GM12891 (cell line): Measurements from ENCODE around the gene DYNLL1.
A peak's percentile ranks its signal among the peaks of the same experiment; 100 is the strongest.

Experiments used
- DNase-seq: peaks from one replicate; pipeline ENCODE4 v3.0.0; 2011; ENCODE audit warnings: low spot score; ENCODE audit not compliant: insufficient read length
- FAIRE-seq: peaks from 2 replicates; lab custom pipeline; 2011; peaks lifted over from hg19 to GRCh38; lab: Jason Lieb, UNC
- PAX5 ChIP-seq: IDR thresholded peaks from 2 replicates; pipeline ENCODE4 v1.6.1; 2011; ENCODE audit warnings: low read length, moderate library complexity, mild to moderate bottlenecking; ENCODE audit not compliant: insufficient read depth, severe bottlenecking
- POLR2A ChIP-seq: IDR thresholded peaks from 2 replicates; pipeline ENCODE4 v1.6.1; 2011; ENCODE audit warnings: low read depth, low read length, control low read depth
- POLR2AphosphoS5 ChIP-seq: IDR thresholded peaks from 2 replicates; pipeline ENCODE4 v1.6.1; 2011; ENCODE audit warnings: low read depth, low read length, control low read depth
- POU2F2 ChIP-seq: IDR thresholded peaks from 2 replicates; pipeline ENCODE4 v1.6.1; 2011; ENCODE audit warnings: low read depth, mild to moderate bottlenecking, control low read depth, low read length, moderate library complexity
- SPI1 ChIP-seq: IDR thresholded peaks from 2 replicates; pipeline ENCODE4 v1.6.1; 2011; ENCODE audit warnings: low read depth, low read length, control low read depth
- TAF1 ChIP-seq: IDR thresholded peaks from 2 replicates; pipeline ENCODE4 v1.6.1; 2011; ENCODE audit warnings: low read depth, low read length, control low read depth

DYNLL1 gene

DNA sequence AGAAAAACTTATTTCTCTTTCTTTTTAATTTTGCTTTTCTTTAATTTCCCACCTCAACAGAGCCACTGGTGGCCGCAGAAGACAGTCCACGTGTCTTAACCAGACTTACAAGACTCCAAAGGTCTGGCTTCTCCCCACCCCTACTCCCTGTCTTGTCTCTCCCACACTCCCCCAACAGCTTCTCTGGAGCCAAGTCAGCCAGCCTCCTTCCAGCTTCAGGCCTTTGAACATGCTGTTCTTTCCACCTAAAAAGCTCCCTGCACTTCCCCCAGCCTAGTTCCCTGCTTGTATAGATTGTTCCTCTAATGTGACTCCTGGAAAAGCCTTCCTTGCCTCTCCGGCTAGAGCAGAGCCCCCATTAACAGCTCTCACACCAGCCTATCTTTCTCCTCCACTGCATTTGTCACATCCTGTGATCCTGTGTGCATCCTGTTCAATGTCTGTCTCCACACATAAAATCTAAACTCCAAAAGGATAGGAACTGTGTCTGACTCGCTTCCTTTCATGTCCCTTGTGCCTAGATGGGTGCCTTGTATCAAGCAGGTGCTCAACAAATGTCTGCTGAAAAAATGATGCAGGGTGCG, 7.8 kb upstream of the DYNLL1 start:
- no peak for TF ChIP-seq TAF1
- DNase-seq (no peak), FAIRE-seq (no peak)

DNA sequence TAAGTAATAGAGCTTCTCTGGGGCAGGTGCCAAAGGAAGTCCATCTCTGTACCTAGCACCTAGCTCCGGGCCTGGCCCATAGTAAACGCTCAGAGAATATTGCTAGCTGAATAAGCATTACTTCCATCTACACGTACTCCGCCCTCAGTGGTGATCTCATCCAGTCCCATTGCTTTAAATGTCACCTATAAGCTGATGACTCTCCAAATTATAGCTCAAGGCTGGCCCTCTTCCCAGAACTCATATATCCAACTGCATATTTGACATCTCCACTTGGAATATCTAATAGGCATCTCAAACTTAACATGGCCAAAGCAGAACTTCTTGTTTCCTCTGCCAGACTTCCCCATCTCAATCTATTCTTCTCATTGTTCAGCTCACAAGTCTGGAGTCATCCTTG, 6.9 kb upstream of the DYNLL1 start:
- DNase-seq (no peak), FAIRE-seq (no peak)

DNA sequence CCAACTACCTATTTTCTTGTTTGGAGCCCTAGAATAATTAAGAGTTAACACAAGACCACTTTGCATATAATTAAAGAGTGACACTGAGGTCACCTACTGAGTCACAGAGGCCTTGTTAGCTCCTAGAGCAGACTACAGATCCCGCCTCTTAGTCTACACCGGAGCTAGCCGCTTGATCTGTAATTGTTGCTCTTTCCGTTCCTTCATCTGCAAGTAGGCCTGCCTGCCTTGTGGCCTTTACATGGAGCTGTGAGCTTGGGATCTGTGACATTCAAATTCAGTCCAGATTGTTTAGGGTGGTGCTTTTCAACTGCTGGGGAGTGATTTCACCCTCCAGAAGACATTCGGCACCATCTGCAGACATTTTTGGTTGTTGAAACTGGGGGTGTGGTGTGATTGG, 5.6 kb upstream of the DYNLL1 start:
- FAIRE-seq (no peak), DNase-seq (no peak)
- TF ChIP-seq POLR2AphosphoS5, result no peak
- TF ChIP-seq POLR2A, result no peak
- TF ChIP-seq POU2F2, result no peak
- no peak for TF ChIP-seq TAF1
- no peak for TF ChIP-seq SPI1
- no peak for TF ChIP-seq PAX5

More for the DNA sequence above, 6.9 kb upstream of the DYNLL1 start:
- TF ChIP-seq POLR2A (no peak), POU2F2 (no peak), PAX5 (no peak), SPI1 (no peak), POLR2AphosphoS5 (no peak), TAF1 (no peak)

DNA sequence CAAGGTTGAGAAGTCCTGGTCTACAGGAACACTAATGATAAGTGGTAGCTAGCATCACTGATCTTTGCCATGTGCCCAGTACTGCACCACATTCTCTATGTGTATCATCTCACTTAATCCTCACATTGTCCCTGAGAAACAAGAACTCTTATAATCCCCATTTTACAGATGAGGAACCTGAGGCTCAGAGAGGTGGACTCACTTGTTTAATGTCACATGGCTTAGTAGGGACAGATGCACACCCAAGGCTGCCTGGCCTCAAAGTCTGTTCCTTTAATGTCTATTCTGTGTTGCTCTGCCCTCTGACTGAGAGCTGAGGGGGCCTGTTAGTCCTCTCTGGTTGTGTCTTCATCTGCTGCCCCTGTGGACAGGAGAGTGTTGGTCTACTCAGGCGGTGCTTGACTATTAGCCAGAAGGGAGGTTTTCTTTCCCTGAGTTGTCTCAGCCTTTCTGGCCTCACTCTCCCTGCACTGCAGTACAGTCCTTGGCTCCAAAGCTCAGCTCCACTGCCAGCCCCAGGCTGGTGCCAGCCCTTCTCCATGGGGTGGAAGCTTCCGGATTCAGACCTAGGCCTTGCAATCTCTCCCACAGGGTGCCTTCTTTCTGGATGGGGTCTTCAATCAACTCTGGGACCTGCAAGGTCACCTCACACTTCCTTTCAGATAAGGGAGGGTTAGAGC, 4.9 kb upstream of the DYNLL1 start:
- DNase-seq, result no peak
- FAIRE-seq, result no peak
- TF ChIP-seq POLR2A (no peak), SPI1 (no peak), POU2F2 (no peak), TAF1 (no peak), PAX5 (no peak), POLR2AphosphoS5 (no peak)

DNA sequence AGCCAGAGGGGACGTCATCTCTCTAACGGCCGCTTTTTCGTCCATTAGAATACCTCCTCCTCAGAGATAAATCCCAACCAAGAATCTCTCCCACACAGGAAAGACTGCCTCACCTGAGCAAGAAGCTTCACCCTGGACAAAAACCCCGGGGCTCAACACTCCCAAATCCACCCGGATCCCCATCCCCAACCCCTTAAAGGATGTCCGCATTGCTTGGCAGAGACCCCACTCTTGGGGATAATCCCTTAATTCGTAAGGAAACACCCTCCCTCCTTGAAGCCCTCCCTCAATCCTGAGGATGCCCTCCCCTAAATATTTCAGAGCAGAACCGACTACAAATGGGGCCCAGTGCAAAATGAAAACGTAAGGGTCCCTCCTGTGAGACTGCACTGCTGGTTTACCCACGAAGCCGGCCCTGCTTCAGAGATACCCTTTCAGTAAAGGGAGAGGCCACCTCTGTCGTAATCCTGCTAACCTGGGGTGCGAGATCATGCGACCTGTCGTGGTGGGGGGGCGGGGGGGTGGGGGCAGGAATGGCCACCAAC, 655 bp upstream of the DYNLL1 start:
- no peak for FAIRE-seq

DNA sequence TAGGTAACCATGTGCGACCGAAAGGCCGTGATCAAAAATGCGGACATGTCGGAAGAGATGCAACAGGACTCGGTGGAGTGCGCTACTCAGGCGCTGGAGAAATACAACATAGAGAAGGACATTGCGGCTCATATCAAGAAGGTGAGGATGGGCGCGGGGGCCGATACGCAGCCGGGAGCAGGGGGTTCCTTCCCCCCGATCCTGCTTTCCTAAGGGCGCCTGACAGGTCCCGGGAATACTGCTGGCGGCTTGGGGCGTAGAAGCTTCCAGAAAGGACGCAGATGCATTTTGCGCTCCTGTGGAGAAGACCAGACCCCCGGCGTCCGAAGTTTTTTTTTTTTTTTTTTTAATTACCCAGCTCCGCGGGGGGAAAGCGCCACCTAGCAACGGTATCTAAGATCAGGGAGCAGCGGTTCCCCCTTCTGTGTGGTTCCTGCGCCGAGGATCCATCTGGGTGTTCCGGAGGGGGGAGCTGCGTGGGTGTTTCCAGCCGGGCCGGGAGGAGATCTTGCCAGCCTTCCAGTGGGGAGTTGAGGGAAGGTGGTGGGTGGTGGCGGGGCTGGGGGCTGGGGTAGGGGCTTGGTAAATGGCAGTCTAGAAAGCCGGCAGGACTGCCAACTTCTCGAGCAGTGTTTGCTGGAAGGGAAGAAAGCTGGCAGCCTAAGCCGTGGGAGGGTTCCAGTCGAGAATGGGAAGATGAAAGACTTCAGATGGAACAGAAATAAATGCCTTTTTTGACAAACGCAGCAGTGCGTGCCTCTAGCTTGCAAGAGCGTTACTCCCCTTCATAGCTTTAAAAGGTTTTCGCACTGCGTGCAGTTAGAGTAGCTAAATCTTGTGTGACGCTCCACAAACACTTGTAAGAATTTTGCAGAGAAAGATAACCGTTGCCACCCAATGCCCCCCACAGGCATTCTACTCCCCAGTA, 764 bp downstream of the DYNLL1 start:
- no peak for TF ChIP-seq POLR2AphosphoS5

More for the DNA sequence above, 655 bp upstream of the DYNLL1 start:
- DNase-seq, result no peak
- no peak for TF ChIP-seq TAF1
- no peak for TF ChIP-seq POU2F2
- no peak for TF ChIP-seq POLR2AphosphoS5
- TF ChIP-seq SPI1, result no peak
- no peak for TF ChIP-seq POLR2A
- no peak for TF ChIP-seq PAX5

DNA sequence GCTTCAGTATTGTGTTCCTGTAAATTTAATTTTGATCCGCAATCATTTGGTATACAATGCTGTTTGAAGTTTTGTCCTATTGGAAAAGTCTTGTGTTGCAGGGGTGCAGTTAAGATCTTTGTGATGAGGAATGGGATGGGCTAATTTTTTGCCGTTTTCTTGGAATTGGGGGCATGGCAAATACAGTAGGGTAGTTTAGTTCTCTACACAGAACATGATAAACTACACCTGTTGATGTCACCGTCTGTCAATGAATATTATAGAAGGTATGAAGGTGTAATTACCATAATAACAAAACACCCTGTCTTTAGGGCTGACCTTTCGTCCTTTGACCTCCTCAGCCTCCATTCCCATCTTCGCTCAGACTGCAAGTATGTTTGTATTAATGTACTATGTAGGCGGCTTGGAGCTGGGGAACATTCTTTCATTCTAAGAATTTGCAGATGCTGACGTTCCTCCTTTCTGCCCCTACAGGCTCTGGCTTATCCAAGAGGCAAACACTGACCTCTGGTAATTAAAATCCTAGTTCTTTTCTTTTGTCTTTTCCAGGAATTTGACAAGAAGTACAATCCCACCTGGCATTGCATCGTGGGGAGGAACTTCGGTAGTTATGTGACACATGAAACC, 1.7 kb downstream of the DYNLL1 start:
- FAIRE-seq (no peak), DNase-seq (no peak)
- TF ChIP-seq PAX5 (no peak), POU2F2 (no peak), TAF1 (no peak), POLR2A (no peak), SPI1 (no peak), POLR2AphosphoS5 (no peak)

More for the DNA sequence above, 764 bp downstream of the DYNLL1 start:
- FAIRE-seq, result no peak
- DNase-seq, result peak; percentile 41

DNA sequence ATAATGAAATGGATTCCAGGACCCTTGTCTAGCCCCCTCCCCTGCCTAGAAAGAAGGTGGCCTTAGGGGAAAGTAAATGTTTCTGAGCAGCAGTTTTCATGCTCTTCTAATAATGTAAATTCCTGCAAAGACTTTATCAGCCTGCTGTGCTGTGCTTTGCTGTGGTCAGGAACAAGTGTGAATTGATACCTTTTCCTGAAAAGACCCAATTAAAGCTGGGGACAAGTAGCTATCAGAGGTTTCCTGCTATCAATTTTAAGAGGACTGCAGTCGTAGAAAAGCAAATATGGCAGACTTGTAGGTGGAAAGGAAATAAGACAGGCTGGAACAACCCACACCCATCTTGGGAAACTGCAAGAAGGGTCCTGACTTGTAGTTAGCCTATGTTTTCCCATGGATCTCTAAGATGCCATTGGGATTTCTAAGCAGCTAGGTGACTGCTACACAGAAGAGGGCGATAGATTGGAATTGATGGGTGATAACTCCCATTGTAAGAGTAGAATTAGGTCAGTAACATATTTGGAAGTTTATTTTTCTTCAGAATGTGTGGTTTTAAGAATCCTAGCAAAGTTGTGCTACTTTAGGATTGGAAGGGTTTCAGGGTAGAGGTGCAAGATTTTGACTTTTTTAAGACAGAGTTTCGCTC, 3.1 kb downstream of the DYNLL1 start:
- TF ChIP-seq POU2F2 (no peak), PAX5 (no peak), SPI1 (no peak), TAF1 (no peak), POLR2AphosphoS5 (0 out of 2 replicates have a peak, but pooled peaks have one; percentile 33), POLR2A (no peak)
- no peak for DNase-seq
- no peak for FAIRE-seq

DNA sequence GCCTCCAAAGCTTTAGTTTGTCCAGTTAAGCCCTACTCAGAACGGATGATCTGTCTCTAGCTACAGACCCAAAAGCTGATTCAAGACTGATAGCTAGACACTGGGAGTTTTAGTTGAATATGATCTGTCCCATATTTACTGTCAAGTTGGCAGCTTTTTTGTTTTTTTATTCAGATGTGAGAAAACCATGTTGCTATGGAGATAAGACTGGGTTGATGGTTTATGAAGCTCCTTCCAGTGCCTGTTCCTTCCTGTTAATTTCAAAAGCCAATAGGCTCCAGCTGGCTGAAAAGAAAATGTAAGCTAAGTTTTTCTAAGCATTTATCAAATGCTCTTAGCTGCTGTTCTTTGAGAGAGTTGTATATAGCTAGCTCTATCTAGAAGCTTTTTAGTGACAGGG, 4.7 kb downstream of the DYNLL1 start:
- TF ChIP-seq POLR2A, result no peak
- no peak for TF ChIP-seq POU2F2
- no peak for TF ChIP-seq SPI1
- no peak for TF ChIP-seq PAX5
- no peak for TF ChIP-seq POLR2AphosphoS5
- no peak for TF ChIP-seq TAF1
- DNase-seq (no peak), FAIRE-seq (no peak)
